GM18526 (cell line): ENCODE measurements around the gene NETO1.

ENCODE experiments used
- POLR2A ChIP-seq: IDR thresholded peaks from 3 replicates; pipeline ENCODE4 v1.6.1; 2011; ENCODE audit not compliant: insufficient read length; ENCODE audit errors: extremely low read depth

The NETO1 gene

GRCh38 chr18:72867746-72868584 lies at the start of gene NETO1:
Gene NETO1, minus strand, starts transcription at chr18:72867987. Its CDS starts 696 bp downstream, at chr18:72867291.
- TF ChIP-seq POLR2A = no peak

DNA sequence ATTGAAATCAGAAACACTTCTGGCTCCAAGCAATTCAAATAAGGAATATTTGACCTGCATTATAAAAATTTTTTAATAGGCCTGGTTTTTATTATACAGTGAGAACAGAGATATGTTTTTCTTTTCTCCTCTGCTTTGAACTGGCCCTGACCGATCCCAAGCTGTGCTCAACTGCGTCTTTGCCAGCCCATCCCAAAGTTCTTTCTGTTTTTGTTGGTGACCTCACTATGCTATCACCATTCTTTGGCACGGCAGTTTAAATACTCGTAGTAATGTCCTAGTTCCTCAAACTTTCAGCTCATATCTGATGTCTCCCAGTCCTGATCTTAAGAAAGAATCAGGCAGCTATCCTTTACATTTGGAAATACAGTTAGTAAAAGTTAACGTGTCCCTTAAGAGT lies 42.3 kb upstream of the NETO1 start:
- TF ChIP-seq POLR2A = no peak

DNA sequence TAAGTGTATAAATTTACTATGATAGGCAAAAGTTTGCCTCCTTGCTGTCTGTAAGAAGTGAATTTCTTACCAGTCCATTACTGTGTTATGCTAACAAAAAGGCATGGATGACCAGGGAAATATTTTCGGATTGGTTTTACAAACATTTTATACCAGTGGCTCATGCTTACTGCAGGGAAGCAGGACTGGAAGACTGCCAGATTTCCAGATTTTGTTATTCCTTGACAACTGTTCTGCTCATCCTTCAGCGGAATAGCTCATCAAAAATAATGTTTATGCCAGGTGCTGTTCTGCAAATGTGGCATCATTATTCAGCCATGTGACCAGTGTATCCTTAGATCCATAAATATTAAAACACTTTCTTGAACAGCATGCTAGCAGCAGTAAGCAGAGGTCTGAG lies 40.4 kb upstream of the NETO1 start:
- TF ChIP-seq POLR2A = no peak

DNA sequence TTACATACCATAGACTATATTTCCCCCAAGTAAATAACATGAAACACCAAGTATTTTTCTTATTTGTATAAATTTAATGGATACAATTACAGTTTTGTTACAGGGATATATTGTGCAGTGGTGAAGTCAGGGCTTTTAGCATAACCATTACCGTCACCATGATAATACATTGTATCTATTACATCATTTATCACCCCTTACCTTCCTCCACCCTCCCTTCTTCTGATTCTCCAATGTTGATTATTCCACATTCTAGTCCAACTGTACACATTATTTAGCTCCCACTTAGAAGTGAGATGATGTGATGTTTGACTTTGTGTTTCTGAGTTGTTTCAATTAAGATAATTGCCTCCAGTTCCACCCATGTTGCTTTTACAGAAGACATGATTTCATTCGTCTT lies 35.2 kb upstream of the NETO1 start:
- TF ChIP-seq POLR2A = no peak

- TF ChIP-seq POLR2A = no peak
Measured at GRCh38 chr18:72899338-72899737, 31.6 kb upstream of the NETO1 start.

GRCh38 chr18:72898870-72899269 lies 31.1 kb upstream of the NETO1 start:
- TF ChIP-seq POLR2A = no peak

GRCh38 chr18:72895548-72895947 lies 27.8 kb upstream of the NETO1 start:
- TF ChIP-seq POLR2A = no peak

DNA sequence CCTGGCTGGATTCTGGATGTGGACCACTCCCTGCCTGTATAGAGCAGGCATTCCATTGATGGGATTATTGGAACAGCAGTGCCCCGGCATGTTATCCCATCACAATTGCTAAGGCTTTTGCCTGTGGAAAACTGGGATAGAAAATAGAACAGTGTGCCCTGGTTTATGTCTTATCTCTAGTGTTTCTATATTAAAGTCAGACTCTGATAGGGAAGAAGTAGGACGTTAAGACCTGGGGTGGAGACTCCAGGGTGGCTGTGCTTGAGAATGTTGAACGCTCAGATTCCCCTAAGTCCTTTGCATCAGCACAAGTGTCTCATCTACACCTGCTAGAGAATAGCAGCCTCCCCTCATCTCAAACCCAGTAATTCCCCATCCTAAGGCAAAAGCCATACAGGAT lies 10.8 kb upstream of the NETO1 start:
- TF ChIP-seq POLR2A = no peak

- no peak for TF ChIP-seq POLR2A
Measured at GRCh38 chr18:72878143-72878542, 10.4 kb upstream of the NETO1 start.

DNA sequence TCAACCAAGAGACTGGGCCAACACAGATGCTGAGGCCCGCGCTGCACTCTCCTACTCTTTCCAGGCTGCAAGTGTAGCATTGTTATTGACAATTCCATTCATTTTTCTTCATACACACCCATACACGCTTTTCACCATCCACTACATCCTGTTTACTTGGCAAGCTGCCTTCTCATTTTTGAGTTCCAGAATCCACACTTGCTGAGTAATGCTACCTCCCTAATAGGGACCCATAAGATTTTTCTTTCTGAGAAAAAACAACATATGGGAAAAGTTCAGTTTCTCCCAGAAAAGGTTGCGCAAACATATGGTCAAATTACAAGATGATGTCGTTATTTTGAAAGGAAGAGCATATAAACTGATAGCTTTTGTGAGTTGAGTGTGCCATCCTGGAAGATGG lies 3.3 kb upstream of the NETO1 start:
- no peak for TF ChIP-seq POLR2A

GRCh38 chr18:72869226-72870185 lies 1.7 kb upstream of the NETO1 start:
- TF ChIP-seq POLR2A = no peak

- no peak for TF ChIP-seq POLR2A
Measured at GRCh38 chr18:72868585-72869225, 918 bp upstream of the NETO1 start.

DNA sequence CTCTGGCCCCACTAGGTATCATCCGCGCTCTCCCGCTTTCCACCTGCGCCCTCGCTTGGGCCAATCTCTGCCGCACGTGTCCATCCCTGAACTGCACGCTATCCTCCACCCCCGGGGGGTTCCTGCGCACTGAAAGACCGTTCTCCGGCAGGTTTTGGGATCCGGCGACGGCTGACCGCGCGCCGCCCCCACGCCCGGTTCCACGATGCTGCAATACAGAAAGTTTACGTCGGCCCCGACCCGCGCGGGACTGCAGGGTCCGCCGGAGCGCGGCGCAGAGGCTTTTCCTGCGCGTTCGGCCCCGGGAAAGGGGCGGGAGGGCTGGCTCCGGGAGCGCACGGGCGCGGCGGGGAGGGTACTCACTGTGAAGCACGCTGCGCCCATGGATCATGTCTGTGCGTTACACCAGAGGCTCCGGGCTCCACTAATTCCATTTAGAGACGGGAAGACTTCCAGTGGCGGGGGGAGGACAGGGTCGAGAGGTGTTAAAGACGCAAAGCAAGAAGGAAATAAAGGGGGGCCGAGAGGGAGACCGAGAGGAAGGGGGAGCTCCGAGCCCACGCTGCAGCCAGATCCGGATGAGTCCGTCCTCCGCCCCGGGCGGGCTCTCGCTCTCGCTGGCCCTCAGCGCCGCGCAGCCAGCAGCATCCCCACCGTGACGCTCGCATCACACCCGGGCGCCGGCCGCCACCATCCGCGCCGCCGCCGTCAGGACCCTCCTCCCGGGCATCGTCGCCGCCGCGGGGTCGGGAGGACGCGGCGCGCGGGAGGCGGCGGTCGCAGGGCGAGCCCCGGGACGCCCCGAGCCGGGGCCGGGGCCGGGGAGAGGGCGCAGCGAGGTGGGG lies 664 bp downstream of the NETO1 start:
- no peak for TF ChIP-seq POLR2A

DNA sequence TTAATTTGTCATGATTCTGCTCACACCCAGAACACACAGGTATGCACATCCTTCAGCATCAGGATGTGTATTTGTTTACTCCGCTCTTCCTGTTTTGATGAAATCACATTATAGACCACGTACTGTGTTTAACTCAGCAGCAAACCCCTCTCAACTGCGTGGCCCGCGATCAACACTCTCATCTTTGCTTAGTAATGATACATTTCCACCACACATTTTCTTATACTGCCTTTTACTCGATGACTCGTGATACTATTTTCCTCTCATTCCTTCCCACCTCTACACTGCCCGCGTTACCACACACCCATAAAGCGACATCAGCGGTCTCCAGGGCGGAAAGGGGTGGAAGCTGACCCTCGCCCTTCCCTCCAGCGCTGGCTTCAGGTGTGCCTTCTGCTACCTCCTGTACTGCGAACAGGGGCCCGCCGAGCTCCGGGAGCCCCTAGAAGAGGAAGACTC lies 1.3 kb downstream of the NETO1 start:
- TF ChIP-seq POLR2A = no peak
